Measurements from ENCODE around the gene NR2F1-AS1. TPM values are rescaled to one million over a fixed set of nuclear protein-coding genes. Genes with fewer than 3 reads are reported as not detected.

Gene NR2F1-AS1
- total and polyA plus RNA-seq, 2 experiments from 2014 or later, result 0.59 to 4.5 TPM

DNA sequence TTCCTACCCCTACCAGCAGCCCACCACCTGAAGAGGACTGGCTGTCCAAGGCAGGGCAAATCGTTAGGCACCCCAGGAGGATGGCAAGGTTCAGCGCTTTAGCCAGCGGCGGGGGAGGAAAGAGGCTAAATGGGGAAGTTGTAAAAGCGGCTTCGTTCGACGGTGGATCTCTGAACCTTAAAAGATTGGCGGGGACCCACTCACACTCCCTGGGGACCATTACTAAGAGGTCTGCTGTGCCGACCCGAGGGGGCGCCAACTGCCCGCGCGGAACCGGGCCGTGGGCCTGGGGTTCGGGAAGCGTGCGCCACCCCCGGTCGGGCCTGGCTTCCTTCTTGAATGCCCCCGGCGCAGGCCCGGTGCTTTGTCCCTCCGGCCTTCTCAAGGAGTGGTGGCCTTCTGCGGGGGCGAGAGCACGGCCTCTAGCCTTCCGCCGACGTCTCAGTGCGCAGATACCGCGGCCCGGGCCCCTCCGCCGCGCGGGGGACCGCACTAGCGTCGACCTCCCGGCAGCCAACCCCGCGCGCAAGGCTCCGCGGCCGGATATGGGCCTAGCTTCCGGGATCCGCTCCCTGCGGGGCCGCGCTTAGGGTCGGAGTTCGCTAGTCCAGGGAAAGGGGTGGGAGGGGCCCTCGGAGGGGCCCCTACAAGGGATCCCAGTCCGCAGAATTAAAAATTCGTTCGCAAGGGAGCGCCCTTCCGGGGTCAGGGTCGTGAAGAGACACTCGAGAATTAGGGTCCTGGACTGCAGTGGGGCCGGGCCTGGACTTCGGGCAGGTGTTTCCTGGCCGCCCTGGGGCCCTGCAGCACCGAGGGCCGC, 10.5 kb downstream of the NR2F1-AS1 start (continued):
- TF ChIP-seq, protein P1, sequence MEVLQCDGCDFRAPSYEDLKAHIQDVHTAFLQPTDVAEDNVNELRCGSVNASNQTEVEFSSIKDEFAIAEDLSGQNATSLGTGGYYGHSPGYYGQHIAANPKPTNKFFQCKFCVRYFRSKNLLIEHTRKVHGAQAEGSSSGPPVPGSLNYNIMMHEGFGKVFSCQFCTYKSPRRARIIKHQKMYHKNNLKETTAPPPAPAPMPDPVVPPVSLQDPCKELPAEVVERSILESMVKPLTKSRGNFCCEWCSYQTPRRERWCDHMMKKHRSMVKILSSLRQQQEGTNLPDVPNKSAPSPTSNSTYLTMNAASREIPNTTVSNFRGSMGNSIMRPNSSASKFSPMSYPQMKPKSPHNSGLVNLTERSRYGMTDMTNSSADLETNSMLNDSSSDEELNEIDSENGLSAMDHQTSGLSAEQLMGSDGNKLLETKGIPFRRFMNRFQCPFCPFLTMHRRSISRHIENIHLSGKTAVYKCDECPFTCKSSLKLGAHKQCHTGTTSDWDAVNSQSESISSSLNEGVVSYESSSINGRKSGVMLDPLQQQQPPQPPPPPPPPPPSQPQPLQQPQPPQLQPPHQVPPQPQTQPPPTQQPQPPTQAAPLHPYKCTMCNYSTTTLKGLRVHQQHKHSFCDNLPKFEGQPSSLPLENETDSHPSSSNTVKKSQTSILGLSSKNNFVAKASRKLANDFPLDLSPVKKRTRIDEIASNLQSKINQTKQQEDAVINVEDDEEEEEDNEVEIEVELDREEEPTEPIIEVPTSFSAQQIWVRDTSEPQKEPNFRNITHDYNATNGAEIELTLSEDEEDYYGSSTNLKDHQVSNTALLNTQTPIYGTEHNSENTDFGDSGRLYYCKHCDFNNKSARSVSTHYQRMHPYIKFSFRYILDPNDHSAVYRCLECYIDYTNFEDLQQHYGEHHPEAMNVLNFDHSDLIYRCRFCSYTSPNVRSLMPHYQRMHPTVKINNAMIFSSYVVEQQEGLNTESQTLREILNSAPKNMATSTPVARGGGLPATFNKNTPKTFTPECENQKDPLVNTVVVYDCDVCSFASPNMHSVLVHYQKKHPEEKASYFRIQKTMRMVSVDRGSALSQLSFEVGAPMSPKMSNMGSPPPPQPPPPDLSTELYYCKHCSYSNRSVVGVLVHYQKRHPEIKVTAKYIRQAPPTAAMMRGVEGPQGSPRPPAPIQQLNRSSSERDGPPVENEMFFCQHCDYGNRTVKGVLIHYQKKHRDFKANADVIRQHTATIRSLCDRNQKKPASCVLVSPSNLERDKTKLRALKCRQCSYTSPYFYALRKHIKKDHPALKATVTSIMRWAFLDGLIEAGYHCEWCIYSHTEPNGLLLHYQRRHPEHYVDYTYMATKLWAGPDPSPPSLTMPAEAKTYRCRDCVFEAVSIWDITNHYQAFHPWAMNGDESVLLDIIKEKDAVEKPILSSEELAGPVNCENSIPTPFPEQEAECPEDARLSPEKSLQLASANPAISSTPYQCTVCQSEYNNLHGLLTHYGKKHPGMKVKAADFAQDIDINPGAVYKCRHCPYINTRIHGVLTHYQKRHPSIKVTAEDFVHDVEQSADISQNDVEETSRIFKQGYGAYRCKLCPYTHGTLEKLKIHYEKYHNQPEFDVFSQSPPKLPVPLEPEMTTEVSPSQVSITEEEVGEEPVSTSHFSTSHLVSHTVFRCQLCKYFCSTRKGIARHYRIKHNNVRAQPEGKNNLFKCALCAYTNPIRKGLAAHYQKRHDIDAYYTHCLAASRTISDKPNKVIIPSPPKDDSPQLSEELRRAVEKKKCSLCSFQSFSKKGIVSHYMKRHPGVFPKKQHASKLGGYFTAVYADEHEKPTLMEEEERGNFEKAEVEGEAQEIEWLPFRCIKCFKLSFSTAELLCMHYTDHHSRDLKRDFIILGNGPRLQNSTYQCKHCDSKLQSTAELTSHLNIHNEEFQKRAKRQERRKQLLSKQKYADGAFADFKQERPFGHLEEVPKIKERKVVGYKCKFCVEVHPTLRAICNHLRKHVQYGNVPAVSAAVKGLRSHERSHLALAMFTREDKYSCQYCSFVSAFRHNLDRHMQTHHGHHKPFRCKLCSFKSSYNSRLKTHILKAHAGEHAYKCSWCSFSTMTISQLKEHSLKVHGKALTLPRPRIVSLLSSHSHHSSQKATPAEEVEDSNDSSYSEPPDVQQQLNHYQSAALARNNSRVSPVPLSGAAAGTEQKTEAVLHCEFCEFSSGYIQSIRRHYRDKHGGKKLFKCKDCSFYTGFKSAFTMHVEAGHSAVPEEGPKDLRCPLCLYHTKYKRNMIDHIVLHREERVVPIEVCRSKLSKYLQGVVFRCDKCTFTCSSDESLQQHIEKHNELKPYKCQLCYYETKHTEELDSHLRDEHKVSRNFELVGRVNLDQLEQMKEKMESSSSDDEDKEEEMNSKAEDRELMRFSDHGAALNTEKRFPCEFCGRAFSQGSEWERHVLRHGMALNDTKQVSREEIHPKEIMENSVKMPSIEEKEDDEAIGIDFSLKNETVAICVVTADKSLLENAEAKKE (CRISPR knock-in tag; IDR thresholded peaks at IDR 0.05), result no peak
- no peak for TF ChIP-seq JUNB (IDR thresholded peaks at IDR 0.05; ENCODE audit: unreplicated experiment)
- no peak for TF ChIP-seq ZNF114 (CRISPR knock-in tag; IDR thresholded peaks at IDR 0.05)
- TF ChIP-seq EZH2phosphoT487 (IDR thresholded peaks at IDR 0.05; ENCODE audit: unreplicated experiment), result peak; percentile 19
- TF ChIP-seq, protein P2, sequence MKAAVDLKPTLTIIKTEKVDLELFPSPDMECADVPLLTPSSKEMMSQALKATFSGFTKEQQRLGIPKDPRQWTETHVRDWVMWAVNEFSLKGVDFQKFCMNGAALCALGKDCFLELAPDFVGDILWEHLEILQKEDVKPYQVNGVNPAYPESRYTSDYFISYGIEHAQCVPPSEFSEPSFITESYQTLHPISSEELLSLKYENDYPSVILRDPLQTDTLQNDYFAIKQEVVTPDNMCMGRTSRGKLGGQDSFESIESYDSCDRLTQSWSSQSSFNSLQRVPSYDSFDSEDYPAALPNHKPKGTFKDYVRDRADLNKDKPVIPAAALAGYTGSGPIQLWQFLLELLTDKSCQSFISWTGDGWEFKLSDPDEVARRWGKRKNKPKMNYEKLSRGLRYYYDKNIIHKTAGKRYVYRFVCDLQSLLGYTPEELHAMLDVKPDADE (IDR thresholded peaks at IDR 0.05), result no peak
- peak; percentile 90 for TF ChIP-seq EZH2 (IDR thresholded peaks at IDR 0.05; ENCODE audit: low read depth, unreplicated experiment)
- no peak for TF ChIP-seq CREB1 (CRISPR knock-in tag; IDR thresholded peaks at IDR 0.05; ENCODE audit: low read depth)
- no peak for TF ChIP-seq STAT1 (IDR thresholded peaks at IDR 0.05; ENCODE audit: unreplicated experiment)
- TF ChIP-seq NANOG (IDR thresholded peaks at IDR 0.05; ENCODE audit: borderline replicate concordance), result peak; percentile 32; the same call in 1 of the 2 replicates
